HG03439 (cell line): ENCODE measurements around the gene TRIP12.
"Not testable (repeated sequence)": the region's sequence is repeated elsewhere in the genome, so short reads cannot be mapped to it uniquely, and the experiment has no call there.

ENCODE experiments used
- ATAC-seq: cut with Tn5 transposase; IDR thresholded peaks from one replicate; pipeline ENCODE4 v1.9.1; 2021; ENCODE audit warnings: mild to moderate bottlenecking, moderate library complexity; ENCODE audit not compliant: unreplicated experiment

Gene TRIP12

GRCh38 chr2:229921101-229921891 is 513 bp downstream of the TRIP12 start:
- peak; percentile 21 for ATAC-seq

- no peak for ATAC-seq
Measured at GRCh38 chr2:229920011-229920641, 1.7 kb downstream of the TRIP12 start.

- ATAC-seq, result no peak
Measured at GRCh38 chr2:229917793-229918192, 4.0 kb downstream of the TRIP12 start.

- ATAC-seq, result no peak
Measured at GRCh38 chr2:229914171-229914570, 7.6 kb downstream of the TRIP12 start.

- ATAC-seq, result peak; percentile 60
Measured at GRCh38 chr2:229910832-229911412, 10.9 kb downstream of the TRIP12 start.

- ATAC-seq, result peak; percentile 12
Measured at GRCh38 chr2:229910147-229910831, 11.5 kb downstream of the TRIP12 start.

GRCh38 chr2:229909090-229909489 is 12.7 kb downstream of the TRIP12 start:
- no peak for ATAC-seq

GRCh38 chr2:229905601-229906000 is 16.2 kb downstream of the TRIP12 start:
- no peak for ATAC-seq

- no peak for ATAC-seq
Measured at GRCh38 chr2:229903037-229903436, 18.8 kb downstream of the TRIP12 start.

GRCh38 chr2:229901819-229902218 is 20.0 kb downstream of the TRIP12 start:
- no peak for ATAC-seq

GRCh38 chr2:229900514-229900913 is 21.3 kb downstream of the TRIP12 start:
- not testable (repeated sequence) for ATAC-seq

- no peak for ATAC-seq
Measured at GRCh38 chr2:229900012-229900411, 21.8 kb downstream of the TRIP12 start.

GRCh38 chr2:229899604-229900003 is 22.2 kb downstream of the TRIP12 start:
- no peak for ATAC-seq

- ATAC-seq, result no peak
Measured at GRCh38 chr2:229896857-229897256, 25.0 kb downstream of the TRIP12 start.

- no peak for ATAC-seq
Measured at GRCh38 chr2:229889023-229889422, 32.8 kb downstream of the TRIP12 start.

- no peak for ATAC-seq
Measured at GRCh38 chr2:229888031-229888430, 33.8 kb downstream of the TRIP12 start.

- no peak for ATAC-seq
Measured at GRCh38 chr2:229887441-229887840, 34.4 kb downstream of the TRIP12 start.

GRCh38 chr2:229884775-229885699 is 36.8 kb downstream of the TRIP12 start:
- ATAC-seq, result peak; percentile 68

- no peak for ATAC-seq
Measured at GRCh38 chr2:229882583-229882982, 39.2 kb downstream of the TRIP12 start.

GRCh38 chr2:229880892-229881586 is 40.8 kb downstream of the TRIP12 start:
- ATAC-seq, result no peak
